ENCODE measurements around the gene EXT2.

The EXT2 gene

DNA sequence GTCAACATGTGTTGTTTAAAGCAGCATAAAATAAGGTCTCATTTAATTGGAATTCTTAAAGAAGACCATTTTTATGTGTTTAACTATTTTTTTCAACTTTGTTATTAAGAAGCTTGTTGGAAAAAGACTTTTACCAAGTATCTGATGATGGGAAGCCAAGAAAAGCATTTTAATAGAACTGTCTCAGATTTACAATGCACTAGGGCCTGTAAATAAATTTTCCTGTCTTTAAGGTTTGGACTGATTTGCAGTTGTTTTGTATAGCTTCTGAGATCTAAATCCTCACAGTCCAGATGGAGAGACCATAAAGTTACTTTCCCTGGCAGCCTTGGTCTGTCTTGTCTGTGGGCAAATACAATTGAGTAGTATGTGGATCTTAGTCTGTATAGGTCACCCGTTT, 41.6 kb downstream of the EXT2 start:
- TF ChIP-seq TAF1 (IDR thresholded peaks at IDR 0.05; ENCODE audit: borderline replicate concordance, insufficient read depth, low read length): no peak
- TF ChIP-seq FOXP2 (optimal IDR thresholded peaks at IDR 0.05; ENCODE audit: borderline replicate concordance, extremely low read depth, extremely low read length, insufficient read depth): no peak
- TF ChIP-seq SIN3A (IDR thresholded peaks at IDR 0.05; ENCODE audit: borderline replicate concordance, insufficient read depth, low read length): no peak
- TF ChIP-seq, protein P1, sequence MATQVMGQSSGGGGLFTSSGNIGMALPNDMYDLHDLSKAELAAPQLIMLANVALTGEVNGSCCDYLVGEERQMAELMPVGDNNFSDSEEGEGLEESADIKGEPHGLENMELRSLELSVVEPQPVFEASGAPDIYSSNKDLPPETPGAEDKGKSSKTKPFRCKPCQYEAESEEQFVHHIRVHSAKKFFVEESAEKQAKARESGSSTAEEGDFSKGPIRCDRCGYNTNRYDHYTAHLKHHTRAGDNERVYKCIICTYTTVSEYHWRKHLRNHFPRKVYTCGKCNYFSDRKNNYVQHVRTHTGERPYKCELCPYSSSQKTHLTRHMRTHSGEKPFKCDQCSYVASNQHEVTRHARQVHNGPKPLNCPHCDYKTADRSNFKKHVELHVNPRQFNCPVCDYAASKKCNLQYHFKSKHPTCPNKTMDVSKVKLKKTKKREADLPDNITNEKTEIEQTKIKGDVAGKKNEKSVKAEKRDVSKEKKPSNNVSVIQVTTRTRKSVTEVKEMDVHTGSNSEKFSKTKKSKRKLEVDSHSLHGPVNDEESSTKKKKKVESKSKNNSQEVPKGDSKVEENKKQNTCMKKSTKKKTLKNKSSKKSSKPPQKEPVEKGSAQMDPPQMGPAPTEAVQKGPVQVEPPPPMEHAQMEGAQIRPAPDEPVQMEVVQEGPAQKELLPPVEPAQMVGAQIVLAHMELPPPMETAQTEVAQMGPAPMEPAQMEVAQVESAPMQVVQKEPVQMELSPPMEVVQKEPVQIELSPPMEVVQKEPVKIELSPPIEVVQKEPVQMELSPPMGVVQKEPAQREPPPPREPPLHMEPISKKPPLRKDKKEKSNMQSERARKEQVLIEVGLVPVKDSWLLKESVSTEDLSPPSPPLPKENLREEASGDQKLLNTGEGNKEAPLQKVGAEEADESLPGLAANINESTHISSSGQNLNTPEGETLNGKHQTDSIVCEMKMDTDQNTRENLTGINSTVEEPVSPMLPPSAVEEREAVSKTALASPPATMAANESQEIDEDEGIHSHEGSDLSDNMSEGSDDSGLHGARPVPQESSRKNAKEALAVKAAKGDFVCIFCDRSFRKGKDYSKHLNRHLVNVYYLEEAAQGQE (IDR thresholded peaks at IDR 0.05; ENCODE audit: insufficient read depth in 1 of 2, low read depth in 2 of 2, low read length in 2 of 2): no peak
- no peak for TF ChIP-seq POLR2AphosphoS5 (IDR thresholded peaks at IDR 0.05; ENCODE audit: low read depth, low read length)

DNA sequence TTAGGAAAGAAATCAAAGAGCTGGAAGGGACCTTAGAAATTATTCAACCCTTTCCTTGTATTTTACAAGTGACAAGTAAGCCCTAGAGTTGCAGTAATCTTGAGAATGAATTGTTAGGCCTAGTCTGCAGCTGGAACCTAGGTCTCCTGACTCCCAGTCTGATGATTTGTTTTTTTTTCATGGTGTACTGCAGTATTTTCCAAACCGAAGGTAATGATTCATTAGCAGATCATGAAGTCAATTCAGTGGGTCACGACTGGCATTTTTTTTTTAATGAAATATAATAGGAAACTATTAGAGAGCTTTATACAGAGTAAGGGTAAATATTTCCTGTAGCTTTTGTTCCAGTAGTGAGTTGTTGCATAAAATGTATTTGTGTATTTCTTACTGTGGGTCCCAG, 42.8 kb downstream of the EXT2 start:
- TF ChIP-seq POLR2AphosphoS5 (IDR thresholded peaks at IDR 0.05; ENCODE audit: low read depth, low read length) (no peak), SIN3A (IDR thresholded peaks at IDR 0.05; ENCODE audit: borderline replicate concordance, insufficient read depth, low read length) (no peak), FOXP2 (optimal IDR thresholded peaks at IDR 0.05; ENCODE audit: borderline replicate concordance, extremely low read depth, extremely low read length, insufficient read depth) (no peak), TAF1 (IDR thresholded peaks at IDR 0.05; ENCODE audit: borderline replicate concordance, insufficient read depth, low read length) (no peak)
- TF ChIP-seq, protein P1 (IDR thresholded peaks at IDR 0.05; ENCODE audit: insufficient read depth in 1 of 2, low read depth in 2 of 2, low read length in 2 of 2): no peak

DNA sequence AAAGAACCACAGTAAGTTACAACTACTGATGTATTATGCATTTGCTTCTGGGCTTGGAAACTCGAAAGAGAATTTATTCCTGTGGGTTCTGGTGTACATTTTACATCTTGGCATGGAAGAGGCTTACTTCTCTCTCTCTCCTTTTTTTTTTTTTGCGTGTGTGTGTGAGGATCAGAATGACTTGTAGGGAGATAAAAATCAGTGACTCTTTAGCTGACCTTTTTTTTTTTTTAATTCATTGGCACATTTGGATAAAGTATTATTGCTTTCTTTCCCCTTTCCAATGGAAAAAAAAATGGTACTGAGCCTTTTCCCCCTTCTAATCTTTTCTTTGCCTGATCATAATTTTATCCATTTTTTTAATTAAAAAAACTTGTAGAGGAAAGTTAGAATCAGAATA, 43.5 kb downstream of the EXT2 start:
- no peak for TF ChIP-seq POLR2AphosphoS5 (IDR thresholded peaks at IDR 0.05; ENCODE audit: low read depth, low read length)

DNA sequence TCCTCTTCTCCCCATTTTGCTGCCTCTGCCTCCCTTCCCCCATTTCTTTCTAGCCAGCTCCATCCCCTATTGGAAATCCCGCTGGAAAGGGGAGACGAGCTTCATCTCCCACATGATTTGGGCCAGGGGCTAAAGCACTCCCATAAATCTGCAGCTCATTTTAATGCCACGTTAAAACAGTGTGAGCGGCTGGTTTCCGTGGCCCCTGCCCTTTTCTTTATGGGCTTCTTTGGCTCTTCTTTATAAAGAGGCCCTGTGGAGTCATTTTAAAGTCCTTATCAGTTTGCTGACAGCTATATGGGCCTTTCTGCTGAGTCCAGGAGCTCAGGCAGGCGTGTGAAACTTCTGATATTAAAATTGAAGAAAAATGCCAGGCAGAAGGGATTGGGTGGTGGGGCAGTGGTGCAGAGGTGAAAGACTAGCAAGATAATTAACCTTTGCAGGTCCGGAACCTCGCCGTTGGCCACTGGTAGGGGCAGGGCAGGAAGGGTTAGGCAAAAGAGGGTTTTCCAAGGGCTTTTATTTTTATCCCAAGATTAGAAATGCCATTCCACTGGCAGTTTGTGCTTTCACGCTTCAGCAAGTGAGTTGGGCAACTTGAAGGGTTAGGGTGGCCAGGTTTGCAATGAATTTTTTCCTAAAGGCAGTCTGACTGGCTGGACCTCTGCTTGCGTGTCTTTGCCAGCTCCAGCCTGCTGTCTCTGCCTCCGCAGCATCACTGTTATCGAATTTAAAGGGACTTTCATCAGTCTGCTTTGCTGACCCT, 44.3 kb downstream of the EXT2 start:
- no peak for TF ChIP-seq SIN3A (IDR thresholded peaks at IDR 0.05; ENCODE audit: borderline replicate concordance, insufficient read depth, low read length)

DNA sequence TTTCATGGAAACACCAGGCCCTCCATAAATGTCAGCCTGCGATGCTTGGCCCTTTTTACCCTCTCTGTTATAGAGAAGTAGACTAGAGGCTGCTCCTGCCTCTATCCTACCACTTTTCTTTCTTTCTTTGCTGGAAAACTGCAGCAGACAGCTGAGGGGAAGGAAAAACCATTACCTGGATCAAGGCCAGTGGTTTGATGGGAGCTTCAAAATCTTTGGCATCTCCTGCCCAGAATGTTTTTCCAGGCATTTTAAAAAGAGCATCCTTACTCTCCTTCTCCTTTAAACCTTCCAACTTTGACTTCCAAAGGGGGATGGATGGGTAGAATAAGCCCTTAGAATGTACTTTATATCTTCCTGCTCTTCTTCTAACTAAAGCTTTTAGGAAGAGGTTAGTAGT, 44.9 kb downstream of the EXT2 start:
- TF ChIP-seq TAF1 (IDR thresholded peaks at IDR 0.05; ENCODE audit: borderline replicate concordance, insufficient read depth, low read length) (no peak), SIN3A (IDR thresholded peaks at IDR 0.05; ENCODE audit: borderline replicate concordance, insufficient read depth, low read length) (no peak), POLR2AphosphoS5 (IDR thresholded peaks at IDR 0.05; ENCODE audit: low read depth, low read length) (no peak), FOXP2 (optimal IDR thresholded peaks at IDR 0.05; ENCODE audit: borderline replicate concordance, extremely low read depth, extremely low read length, insufficient read depth) (no peak)
- TF ChIP-seq, protein P1 (IDR thresholded peaks at IDR 0.05; ENCODE audit: insufficient read depth in 1 of 2, low read depth in 2 of 2, low read length in 2 of 2): no peak

DNA sequence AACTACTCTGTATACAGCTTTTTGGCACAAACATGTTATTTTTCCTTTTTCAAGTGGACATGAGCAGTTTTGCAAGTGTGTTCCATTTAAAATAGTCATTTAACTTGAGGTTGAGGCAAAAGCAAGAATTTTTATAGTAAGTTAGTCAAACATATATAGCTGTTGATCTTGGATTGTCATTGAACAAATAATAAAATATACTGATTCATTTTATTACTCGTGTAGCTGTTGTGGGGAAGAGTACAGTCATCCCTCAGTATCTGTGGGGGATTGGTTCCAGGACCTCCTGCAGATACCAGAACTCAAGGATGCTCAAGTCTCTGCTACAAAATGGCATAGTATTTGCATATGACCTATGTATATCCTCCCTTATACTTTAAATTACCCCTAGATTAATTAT, 45.3 kb downstream of the EXT2 start:
- TF ChIP-seq FOXP2 (optimal IDR thresholded peaks at IDR 0.05; ENCODE audit: borderline replicate concordance, extremely low read depth, extremely low read length, insufficient read depth) (no peak), SIN3A (IDR thresholded peaks at IDR 0.05; ENCODE audit: borderline replicate concordance, insufficient read depth, low read length) (no peak), TAF1 (IDR thresholded peaks at IDR 0.05; ENCODE audit: borderline replicate concordance, insufficient read depth, low read length) (no peak), POLR2AphosphoS5 (IDR thresholded peaks at IDR 0.05; ENCODE audit: low read depth, low read length) (no peak)
- TF ChIP-seq, protein P1 (IDR thresholded peaks at IDR 0.05; ENCODE audit: insufficient read depth in 1 of 2, low read depth in 2 of 2, low read length in 2 of 2): no peak
